Esophagus muscularis mucosa (tissue), 4 donors: ENCODE measurements around the gene MTRF1.

Experiments
- EP300 ChIP-seq: sonication (generic); formaldehyde crosslinking; IDR thresholded peaks from one replicate; pipeline ENCODE4 v1.6.1; 2017; ENCODE audit warnings: antibody characterized with exemption
- POLR2A ChIP-seq: fragments of 450-650 bp; IDR thresholded peaks from one replicate; pipeline ENCODE4 v1.6.1; 2017; ENCODE audit warnings: antibody characterized with exemption, moderate library complexity, mild to moderate bottlenecking, low read depth
- TF ChIP-seq, protein P1 (sequence below), 3 experiments: fragments of 200-600 bp in 2 of 3; fragments of 450-650 bp in 1 of 3; sonication (generic) in 2 of 3; IDR thresholded peaks; one replicate each; pipeline ENCODE4 v1.5.1; 2017 to 2019; ENCODE audit warnings: antibody characterized with exemption in 3 of 3, mild to moderate bottlenecking in 2 of 3, moderate library complexity in 1 of 3

DNA sequence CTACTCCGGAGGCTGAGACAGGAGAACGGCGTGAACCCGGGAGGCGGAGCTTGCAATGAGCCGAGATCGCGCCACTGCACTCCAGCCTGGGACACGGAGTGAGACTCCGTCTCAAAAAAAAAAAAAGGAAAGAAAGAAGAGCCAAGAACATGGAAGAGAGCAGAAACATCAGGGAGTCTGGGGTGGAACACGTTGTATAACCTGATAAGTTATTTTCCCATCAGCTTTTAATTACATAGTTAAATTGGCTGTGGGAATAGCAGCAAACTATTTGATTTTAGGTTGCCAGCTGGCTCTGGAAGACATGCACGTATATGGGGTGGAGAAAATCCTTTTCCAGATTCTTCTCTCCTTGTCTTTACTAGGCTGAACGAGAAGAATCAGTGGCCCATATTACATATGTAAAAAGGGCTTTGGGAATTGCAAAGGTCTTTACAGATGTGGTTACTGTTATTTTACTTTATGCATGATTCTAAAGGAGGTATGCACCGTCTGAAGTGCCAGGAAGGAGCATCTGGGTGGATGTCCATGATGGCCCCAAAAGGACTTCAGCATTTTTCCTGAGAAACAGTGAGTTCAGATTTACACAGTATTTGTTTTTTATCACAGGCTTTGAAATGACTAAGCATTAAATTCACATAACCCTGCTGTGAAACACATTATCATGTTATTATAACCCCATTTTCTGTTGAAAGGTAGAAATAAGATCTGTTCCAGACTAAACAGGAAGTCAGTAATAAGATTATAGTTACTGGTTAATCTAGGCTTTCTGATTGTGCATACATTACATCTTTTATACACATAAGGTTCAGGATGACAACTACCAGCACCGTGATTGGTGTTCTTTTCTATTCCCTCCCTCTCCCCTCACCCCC, 43.1 kb upstream of the MTRF1 start:
- TF ChIP-seq EP300 (no peak), POLR2A (no peak)
- TF ChIP-seq, protein P1, sequence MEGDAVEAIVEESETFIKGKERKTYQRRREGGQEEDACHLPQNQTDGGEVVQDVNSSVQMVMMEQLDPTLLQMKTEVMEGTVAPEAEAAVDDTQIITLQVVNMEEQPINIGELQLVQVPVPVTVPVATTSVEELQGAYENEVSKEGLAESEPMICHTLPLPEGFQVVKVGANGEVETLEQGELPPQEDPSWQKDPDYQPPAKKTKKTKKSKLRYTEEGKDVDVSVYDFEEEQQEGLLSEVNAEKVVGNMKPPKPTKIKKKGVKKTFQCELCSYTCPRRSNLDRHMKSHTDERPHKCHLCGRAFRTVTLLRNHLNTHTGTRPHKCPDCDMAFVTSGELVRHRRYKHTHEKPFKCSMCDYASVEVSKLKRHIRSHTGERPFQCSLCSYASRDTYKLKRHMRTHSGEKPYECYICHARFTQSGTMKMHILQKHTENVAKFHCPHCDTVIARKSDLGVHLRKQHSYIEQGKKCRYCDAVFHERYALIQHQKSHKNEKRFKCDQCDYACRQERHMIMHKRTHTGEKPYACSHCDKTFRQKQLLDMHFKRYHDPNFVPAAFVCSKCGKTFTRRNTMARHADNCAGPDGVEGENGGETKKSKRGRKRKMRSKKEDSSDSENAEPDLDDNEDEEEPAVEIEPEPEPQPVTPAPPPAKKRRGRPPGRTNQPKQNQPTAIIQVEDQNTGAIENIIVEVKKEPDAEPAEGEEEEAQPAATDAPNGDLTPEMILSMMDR (IDR thresholded peaks at IDR 0.05) = no peak
